Neural cell (in vitro differentiated cells): ENCODE measurements around the gene ADM2.

Experiments
- CTCF ChIP-seq: fragments of 450-650 bp; IDR thresholded peaks from 2 replicates; pipeline ENCODE4 v1.5.1; 2014; ENCODE audit warnings: antibody characterized with exemption, mild to moderate bottlenecking, moderate library complexity; ENCODE audit not compliant: poor library complexity, severe bottlenecking
- EP300 ChIP-seq: fragments of 450-650 bp; conservative IDR thresholded peaks from 2 replicates; pipeline ENCODE4 v1.6.1; 2014; ENCODE audit warnings: antibody characterized with exemption, mild to moderate bottlenecking, moderate library complexity; ENCODE audit not compliant: poor library complexity, severe bottlenecking
- EZH2 ChIP-seq: fragments of 200-600, 300-800 bp; shearing (Covaris generic), sonication (generic); IDR thresholded peaks from 2 replicates; pipeline ENCODE4 v1.6.1; 2014; ENCODE audit warnings: antibody characterized with exemption, low read length, borderline replicate concordance, mild to moderate bottlenecking; ENCODE audit not compliant: insufficient read depth, poor library complexity, severe bottlenecking
- POLR2AphosphoS5 ChIP-seq: IDR thresholded peaks from 2 replicates; pipeline ENCODE4 v1.6.1; 2012
- RAD21 ChIP-seq: fragments of 450-650 bp; conservative IDR thresholded peaks from 2 replicates; pipeline ENCODE4 v1.6.1; 2014; ENCODE audit warnings: antibody characterized with exemption, mild to moderate bottlenecking, moderate library complexity
- REST ChIP-seq: IDR thresholded peaks from 2 replicates; pipeline ENCODE4 v1.6.1; 2012; ENCODE audit warnings: borderline replicate concordance
- SMC3 ChIP-seq: fragments of 450-650 bp; conservative IDR thresholded peaks from 2 replicates; pipeline ENCODE4 v1.6.1; 2014; ENCODE audit warnings: antibody characterized with exemption, mild to moderate bottlenecking, moderate library complexity; ENCODE audit not compliant: poor library complexity

GRCh38 chr22:50489363-50490243 is 8.3 kb downstream of the ADM2 start:
- TF ChIP-seq CTCF (no peak), EP300 (no peak), POLR2AphosphoS5 (no peak), EZH2 (no peak), SMC3 (no peak), REST (no peak), RAD21 (no peak)
